A549 (cell line): Measurements from ENCODE around the gene SLC19A1. TPM values are rescaled to one million over a fixed set of nuclear protein-coding genes. Genes with fewer than 3 reads are reported as not detected.

Experiments
- ATAC-seq, 2 experiments: fragments of 200-7000 bp in 1 of 2; fragments of >200 bp in 1 of 2; cut with Nextera tagmentation in 1 of 2; cut with Tn5 transposase in 1 of 2; 3 replicates each; pipeline versions ENCODE4 v1.8.0 to v1.9.1; 2018 to 2020; ENCODE audit warnings: mild to moderate bottlenecking in 1 of 2, moderate library complexity in 1 of 2
- CTCF ChIA-PET: fragments of 300-600 bp; sonication (Branson Sonifier 250); formaldehyde crosslinking; extraction: SDS; loops from one replicate; lab custom pipeline; 2021; ENCODE audit warnings: antibody characterized with exemption, inconsistent platforms; lab: Yijun Ruan, JAX
- POLR2A ChIA-PET: fragments of 350-600 bp; formaldehyde crosslinking; extraction: SDS; loops from one replicate; lab custom pipeline; 2021; ENCODE audit warnings: antibody characterized with exemption, inconsistent platforms; lab: Yijun Ruan, JAX
- DNase-seq, 2 experiments: peaks; one replicate each; pipeline versions ENCODE4 v3.0.0 to v3.0.0-alpha.2; 2011 to 2016; ENCODE audit warnings: low read depth in 1 of 2, low spot score in 1 of 2
- FAIRE-seq: peaks from 2 replicates; lab custom pipeline; 2011; peaks lifted over from hg19 to GRCh38; lab: Jason Lieb, UNC
- H3K27ac ChIP-seq, 2 experiments: fragments of >200 bp; sonication (Bioruptor Twin); formaldehyde crosslinking; 3 replicates each; pipeline ENCODE4 v1.5.1; 2016 to 2017
- H3K4me1 ChIP-seq: fragments of >200 bp; sonication (Bioruptor Twin); formaldehyde crosslinking; 3 replicates; pipeline ENCODE4 v1.6.1; 2016
- H3K4me2 ChIP-seq: fragments of >200 bp; sonication (Bioruptor Twin); formaldehyde crosslinking; 3 replicates; pipeline ENCODE4 v1.6.1; 2016
- H3K4me3 ChIP-seq: fragments of >200 bp; sonication (Bioruptor Twin); formaldehyde crosslinking; 3 replicates; pipeline ENCODE4 v1.5.1; 2016
- H3K9me3 ChIP-seq: fragments of >200 bp; sonication (Bioruptor Twin); formaldehyde crosslinking; 3 replicates; pipeline ENCODE4 v1.6.1; 2016
- BHLHE40 ChIP-seq: IDR thresholded peaks from 2 replicates; pipeline ENCODE4 v1.6.1; 2012; ENCODE audit warnings: low read depth, low read length, inconsistent platforms
- EHMT2 ChIP-seq: fragments of 200-600 bp; sonication (generic); IDR thresholded peaks from 2 replicates; pipeline ENCODE4 v1.6.1; 2016; ENCODE audit warnings: antibody characterized with exemption, low read depth, mild to moderate bottlenecking, moderate library complexity
- EP300 ChIP-seq, 2 experiments: fragments of >200 bp; sonication (Bioruptor Twin); formaldehyde crosslinking; IDR thresholded peaks; 2 replicates in 1 of 2; 3 replicates in 1 of 2; pipeline ENCODE4 v1.6.1; 2016 to 2017
- FOSL2 ChIP-seq, 2 experiments: fragments of 450-650 bp in 1 of 2; fragments of >200 bp in 1 of 2; sonication (Bioruptor Twin) in 1 of 2; formaldehyde crosslinking; IDR thresholded peaks; 2 replicates each; pipeline versions ENCODE4 v1.5.0 to v1.6.1; 2016 to 2020; ENCODE audit warnings: mild to moderate bottlenecking in 1 of 2, moderate library complexity in 1 of 2
- FOXS1 ChIP-seq: fragments of 250-450 bp; sonication (Bioruptor Pico); IDR thresholded peaks from 2 replicates; pipeline ENCODE4 v1.5.0; 2020; ENCODE audit warnings: mild to moderate bottlenecking, moderate library complexity
- HDAC2 ChIP-seq: fragments of 200-600 bp; sonication (generic); IDR thresholded peaks from 2 replicates; pipeline ENCODE4 v1.6.1; 2016
- HOXB13 ChIP-seq: fragments of 250-450 bp; sonication (Bioruptor Pico); IDR thresholded peaks from 2 replicates; pipeline ENCODE4 v1.5.0; 2020; ENCODE audit warnings: low read depth, mild to moderate bottlenecking, moderate library complexity
- JUN ChIP-seq, 2 experiments: fragments of >200 bp; sonication (Bioruptor Twin); formaldehyde crosslinking; IDR thresholded peaks; 2 replicates in 1 of 2; 3 replicates in 1 of 2; pipeline ENCODE4 v1.6.1; 2016 to 2017
- MAX ChIP-seq: IDR thresholded peaks from 2 replicates; pipeline ENCODE4 v1.6.1; 2012
- MYC ChIP-seq: IDR thresholded peaks from 2 replicates; pipeline ENCODE4 v1.6.1; 2012; ENCODE audit warnings: mild to moderate bottlenecking, inconsistent platforms, low read length, improper control_type of control experiment, borderline replicate concordance
- NFE2L2 ChIP-seq: fragments of 150-350 bp; conservative IDR thresholded peaks from 2 replicates; pipeline ENCODE4 v1.6.1; 2014; ENCODE audit warnings: low read length
- RFX5 ChIP-seq: fragments of 450-650 bp; IDR thresholded peaks from 2 replicates; pipeline ENCODE4 v1.7.1; 2014; ENCODE audit warnings: antibody characterized with exemption, mild to moderate bottlenecking, moderate library complexity
- SMC3 ChIP-seq: fragments of >200 bp; sonication (Bioruptor Twin); formaldehyde crosslinking; IDR thresholded peaks from 3 replicates; pipeline ENCODE4 v1.6.1; 2018; ENCODE audit warnings: inconsistent platforms
- SREBF2 ChIP-seq: fragments of 450-650 bp; IDR thresholded peaks from 2 replicates; pipeline ENCODE4 v1.6.1; 2014; ENCODE audit warnings: mild to moderate bottlenecking, moderate library complexity
- USF2 ChIP-seq: fragments of 450-650 bp; IDR thresholded peaks from 2 replicates; pipeline ENCODE4 v1.6.1; 2014; ENCODE audit warnings: antibody characterized with exemption
- WGBS: methylation state at CpG from one replicate; pipeline ENCODE4 v1.1.6; 2017; ENCODE audit errors: missing lambda C conversion rate; 5-methylcytosine and 5-hydroxymethylcytosine counted together
- polyA plus RNA-seq, 4 experiments: library from polyadenylated mRNA; depleted of rRNA in 3 of 4; stranded (reverse); fragments of >200 nt; fragmentation: RNase III in 1 of 4; extraction: RNeasy Plus Mini Kit Qiagen cat#74134 plus additional on column Dnase treatment in 1 of 4; gene quantifications; 2 replicates in 3 of 4; 3 replicates in 1 of 4; pipeline ENCODE4 v1.2.3, GENCODE V29; 2011 to 2017
- TF ChIP-seq, protein P1 (sequence below): fragments of 250-450 bp; sonication (Bioruptor Pico); IDR thresholded peaks from 2 replicates; pipeline ENCODE4 v1.5.0; 2021; ENCODE audit warnings: mild to moderate bottlenecking, moderate library complexity, borderline replicate concordance
- TF ChIP-seq, protein P2 (sequence below): fragments of 200-600 bp; sonication (generic); IDR thresholded peaks from 2 replicates; pipeline ENCODE4 v1.6.1; 2016; ENCODE audit warnings: antibody characterized with exemption, mild to moderate bottlenecking, moderate library complexity
- TF ChIP-seq, protein P3 (sequence below): fragments of >200 bp; sonication (Bioruptor Twin); formaldehyde crosslinking; IDR thresholded peaks from 3 replicates; pipeline ENCODE4 v1.5.1; 2016

Gene SLC19A1
- polyA plus RNA-seq, 2 of the 4 experiments (the other 2 are of a cell fraction) = 9.8 to 14.0 TPM

DNA sequence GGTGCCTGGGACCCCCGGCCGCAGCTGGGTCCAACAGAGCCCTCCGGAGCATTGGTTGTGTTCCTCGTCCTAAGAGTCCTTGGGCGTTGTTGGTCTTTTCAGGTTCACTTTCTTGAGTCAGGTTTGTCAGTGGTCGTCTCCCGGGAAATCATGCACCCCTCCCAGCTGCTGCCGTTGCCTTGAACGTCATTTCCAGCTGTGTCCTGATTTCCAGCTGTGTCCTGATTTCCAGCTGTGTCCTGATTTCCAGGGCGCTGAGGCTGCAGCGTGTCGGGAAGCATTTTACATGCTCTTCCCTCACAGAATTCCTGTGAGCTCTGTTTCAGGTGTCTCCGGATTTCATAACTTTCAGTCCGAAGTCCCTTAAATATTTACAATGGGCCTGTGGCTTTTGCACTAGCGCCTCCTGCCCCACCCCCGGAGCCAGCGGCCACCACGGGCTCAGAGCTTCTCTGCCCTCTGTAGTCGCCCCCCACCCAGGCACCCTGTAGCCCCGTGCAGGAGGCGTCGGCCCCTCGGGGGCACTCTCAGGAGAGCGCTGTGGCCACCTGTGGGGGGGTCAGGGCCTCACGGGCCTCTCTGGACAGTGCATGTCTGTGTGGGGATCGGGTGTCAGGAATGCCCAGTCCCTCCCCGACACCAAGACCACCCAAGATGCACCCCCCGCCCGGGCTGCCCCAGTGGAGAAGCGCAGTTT lies 70.6 kb downstream of the SLC19A1 start:
- ChIA-PET POLR2A (no interaction called here), CTCF (interaction anchor here (1.1 to 1.3 kb wide), 2 partner anchors 33 to 331 kb away, joined by 3 read pairs; no protein-coding TSS in a partner anchor)
- Histone ChIP-seq H3K9me3 (no peaks in the 10 kb centered on the region), H3K4me2 (peak overlapping the region; percentile 91), H3K4me3 (no peak overlapping the region; the same call in 2 of the 3 replicates), H3K27ac (peak overlapping the region; percentile 79 to 95), H3K4me1 (peaks cover 53% of the 10 kb centered on the region)
- 41% methylated on average over 19 of the region's 30 CpGs for WGBS
- FAIRE-seq (no peak), DNase-seq (no peak), ATAC-seq (peak in 1 of 2 experiments; percentile 9; a peak in 2 of 6 replicates)
- TF ChIP-seq BHLHE40 = no peak
- no peak for TF ChIP-seq HOXB13 (CRISPR knock-in tag)
- TF ChIP-seq EP300 (IDR thresholded peaks at IDR 0.05) = no peak
- no peak for TF ChIP-seq SMC3
- TF ChIP-seq, protein P1, sequence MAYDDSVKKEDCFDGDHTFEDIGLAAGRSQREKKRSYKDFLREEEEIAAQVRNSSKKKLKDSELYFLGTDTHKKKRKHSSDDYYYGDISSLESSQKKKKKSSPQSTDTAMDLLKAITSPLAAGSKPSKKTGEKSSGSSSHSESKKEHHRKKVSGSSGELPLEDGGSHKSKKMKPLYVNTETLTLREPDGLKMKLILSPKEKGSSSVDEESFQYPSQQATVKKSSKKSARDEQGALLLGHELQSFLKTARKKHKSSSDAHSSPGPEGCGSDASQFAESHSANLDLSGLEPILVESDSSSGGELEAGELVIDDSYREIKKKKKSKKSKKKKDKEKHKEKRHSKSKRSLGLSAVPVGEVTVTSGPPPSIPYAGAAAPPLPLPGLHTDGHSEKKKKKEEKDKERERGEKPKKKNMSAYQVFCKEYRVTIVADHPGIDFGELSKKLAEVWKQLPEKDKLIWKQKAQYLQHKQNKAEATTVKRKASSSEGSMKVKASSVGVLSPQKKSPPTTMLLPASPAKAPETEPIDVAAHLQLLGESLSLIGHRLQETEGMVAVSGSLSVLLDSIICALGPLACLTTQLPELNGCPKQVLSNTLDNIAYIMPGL = no peak
- TF ChIP-seq FOSL2 (IDR thresholded peaks at IDR 0.05) = no peak
- no peak for TF ChIP-seq FOSL2 (CRISPR knock-in tag; IDR thresholded peaks at IDR 0.05)

DNA sequence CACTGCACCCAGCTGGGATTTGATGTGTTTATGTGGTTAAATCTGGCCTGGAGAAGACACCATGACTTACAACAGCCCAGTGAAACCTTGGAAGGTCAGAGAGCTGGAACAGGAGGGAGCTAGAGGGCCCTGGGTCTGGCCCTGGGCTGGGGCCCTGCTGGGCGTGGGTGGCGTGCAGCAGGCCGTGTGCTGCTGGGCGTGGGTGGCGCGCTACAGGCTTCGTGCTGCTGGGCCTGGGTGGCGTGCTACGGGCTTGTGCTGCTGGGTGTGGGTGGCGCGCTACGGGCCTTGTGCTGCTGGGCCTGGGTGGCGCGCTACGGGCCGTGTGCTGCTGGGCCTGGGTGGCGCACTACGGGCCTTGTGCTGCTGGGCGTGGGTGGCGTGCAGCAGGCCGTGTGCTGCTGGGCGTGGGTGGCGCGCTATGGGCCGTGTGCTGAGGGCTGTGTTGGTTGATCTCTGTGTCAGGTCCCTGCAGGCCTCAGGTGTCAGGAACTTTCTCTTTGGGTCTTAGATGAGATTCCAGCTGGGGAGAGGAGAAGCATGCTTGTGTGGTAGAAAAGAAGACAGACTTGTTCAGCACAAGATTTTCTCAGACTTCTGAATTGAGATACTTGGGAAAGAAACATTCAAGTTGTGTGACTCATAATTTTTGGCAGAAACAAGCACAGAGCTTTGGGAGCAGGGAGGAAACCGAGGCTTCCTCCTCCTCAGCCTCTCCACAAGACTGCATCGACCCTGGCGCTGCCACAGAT lies 71.3 kb downstream of the SLC19A1 start:
- ChIA-PET CTCF (interaction anchor here (0.6 to 1.3 kb wide), 3 partner anchors 9 to 331 kb away, joined by 3 read pairs; no protein-coding TSS in a partner anchor), POLR2A (no interaction called here)
- H3K4me3 ChIP-seq = no peak overlapping the region
- FAIRE-seq (no peak), ATAC-seq (peak; percentile 52 to 63), DNase-seq (peak in 1 of 2 experiments; percentile 18)
- peak overlapping the region; percentile 91 for H3K4me2 ChIP-seq
- 0 out of 5 replicates have a peak, but pooled peaks of 1 of the 2 experiments have one; percentile 31 for TF ChIP-seq JUN (IDR thresholded peaks at IDR 0.05)
- no peak for TF ChIP-seq RFX5
- no peak for TF ChIP-seq USF2
- TF ChIP-seq, protein P2, sequence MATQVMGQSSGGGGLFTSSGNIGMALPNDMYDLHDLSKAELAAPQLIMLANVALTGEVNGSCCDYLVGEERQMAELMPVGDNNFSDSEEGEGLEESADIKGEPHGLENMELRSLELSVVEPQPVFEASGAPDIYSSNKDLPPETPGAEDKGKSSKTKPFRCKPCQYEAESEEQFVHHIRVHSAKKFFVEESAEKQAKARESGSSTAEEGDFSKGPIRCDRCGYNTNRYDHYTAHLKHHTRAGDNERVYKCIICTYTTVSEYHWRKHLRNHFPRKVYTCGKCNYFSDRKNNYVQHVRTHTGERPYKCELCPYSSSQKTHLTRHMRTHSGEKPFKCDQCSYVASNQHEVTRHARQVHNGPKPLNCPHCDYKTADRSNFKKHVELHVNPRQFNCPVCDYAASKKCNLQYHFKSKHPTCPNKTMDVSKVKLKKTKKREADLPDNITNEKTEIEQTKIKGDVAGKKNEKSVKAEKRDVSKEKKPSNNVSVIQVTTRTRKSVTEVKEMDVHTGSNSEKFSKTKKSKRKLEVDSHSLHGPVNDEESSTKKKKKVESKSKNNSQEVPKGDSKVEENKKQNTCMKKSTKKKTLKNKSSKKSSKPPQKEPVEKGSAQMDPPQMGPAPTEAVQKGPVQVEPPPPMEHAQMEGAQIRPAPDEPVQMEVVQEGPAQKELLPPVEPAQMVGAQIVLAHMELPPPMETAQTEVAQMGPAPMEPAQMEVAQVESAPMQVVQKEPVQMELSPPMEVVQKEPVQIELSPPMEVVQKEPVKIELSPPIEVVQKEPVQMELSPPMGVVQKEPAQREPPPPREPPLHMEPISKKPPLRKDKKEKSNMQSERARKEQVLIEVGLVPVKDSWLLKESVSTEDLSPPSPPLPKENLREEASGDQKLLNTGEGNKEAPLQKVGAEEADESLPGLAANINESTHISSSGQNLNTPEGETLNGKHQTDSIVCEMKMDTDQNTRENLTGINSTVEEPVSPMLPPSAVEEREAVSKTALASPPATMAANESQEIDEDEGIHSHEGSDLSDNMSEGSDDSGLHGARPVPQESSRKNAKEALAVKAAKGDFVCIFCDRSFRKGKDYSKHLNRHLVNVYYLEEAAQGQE = no peak
- TF ChIP-seq MAX = peak; percentile 59
- TF ChIP-seq NFE2L2 = no peak
- no peak for TF ChIP-seq EHMT2
- no peak for TF ChIP-seq MYC
- TF ChIP-seq, protein P3, sequence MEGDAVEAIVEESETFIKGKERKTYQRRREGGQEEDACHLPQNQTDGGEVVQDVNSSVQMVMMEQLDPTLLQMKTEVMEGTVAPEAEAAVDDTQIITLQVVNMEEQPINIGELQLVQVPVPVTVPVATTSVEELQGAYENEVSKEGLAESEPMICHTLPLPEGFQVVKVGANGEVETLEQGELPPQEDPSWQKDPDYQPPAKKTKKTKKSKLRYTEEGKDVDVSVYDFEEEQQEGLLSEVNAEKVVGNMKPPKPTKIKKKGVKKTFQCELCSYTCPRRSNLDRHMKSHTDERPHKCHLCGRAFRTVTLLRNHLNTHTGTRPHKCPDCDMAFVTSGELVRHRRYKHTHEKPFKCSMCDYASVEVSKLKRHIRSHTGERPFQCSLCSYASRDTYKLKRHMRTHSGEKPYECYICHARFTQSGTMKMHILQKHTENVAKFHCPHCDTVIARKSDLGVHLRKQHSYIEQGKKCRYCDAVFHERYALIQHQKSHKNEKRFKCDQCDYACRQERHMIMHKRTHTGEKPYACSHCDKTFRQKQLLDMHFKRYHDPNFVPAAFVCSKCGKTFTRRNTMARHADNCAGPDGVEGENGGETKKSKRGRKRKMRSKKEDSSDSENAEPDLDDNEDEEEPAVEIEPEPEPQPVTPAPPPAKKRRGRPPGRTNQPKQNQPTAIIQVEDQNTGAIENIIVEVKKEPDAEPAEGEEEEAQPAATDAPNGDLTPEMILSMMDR = no peak
- no peak for TF ChIP-seq FOXS1 (CRISPR knock-in tag)
- no peak for TF ChIP-seq SREBF2
- TF ChIP-seq FOSL2 (IDR thresholded peaks at IDR 0.05) = no peak
- peak; percentile 49; the same call in 1 of the 2 replicates for TF ChIP-seq FOSL2 (CRISPR knock-in tag; IDR thresholded peaks at IDR 0.05)
- no peak for TF ChIP-seq HDAC2
- peaks cover 55% of the 10 kb centered on the region for H3K4me1 ChIP-seq
- 42% methylated on average over 14 of the region's 28 CpGs for WGBS
- H3K9me3 ChIP-seq = no peaks in the 10 kb centered on the region
- peak overlapping the region; percentile 79 to 95 for H3K27ac ChIP-seq
